ENCODE measurements around the gene SUSD1.

DNA sequence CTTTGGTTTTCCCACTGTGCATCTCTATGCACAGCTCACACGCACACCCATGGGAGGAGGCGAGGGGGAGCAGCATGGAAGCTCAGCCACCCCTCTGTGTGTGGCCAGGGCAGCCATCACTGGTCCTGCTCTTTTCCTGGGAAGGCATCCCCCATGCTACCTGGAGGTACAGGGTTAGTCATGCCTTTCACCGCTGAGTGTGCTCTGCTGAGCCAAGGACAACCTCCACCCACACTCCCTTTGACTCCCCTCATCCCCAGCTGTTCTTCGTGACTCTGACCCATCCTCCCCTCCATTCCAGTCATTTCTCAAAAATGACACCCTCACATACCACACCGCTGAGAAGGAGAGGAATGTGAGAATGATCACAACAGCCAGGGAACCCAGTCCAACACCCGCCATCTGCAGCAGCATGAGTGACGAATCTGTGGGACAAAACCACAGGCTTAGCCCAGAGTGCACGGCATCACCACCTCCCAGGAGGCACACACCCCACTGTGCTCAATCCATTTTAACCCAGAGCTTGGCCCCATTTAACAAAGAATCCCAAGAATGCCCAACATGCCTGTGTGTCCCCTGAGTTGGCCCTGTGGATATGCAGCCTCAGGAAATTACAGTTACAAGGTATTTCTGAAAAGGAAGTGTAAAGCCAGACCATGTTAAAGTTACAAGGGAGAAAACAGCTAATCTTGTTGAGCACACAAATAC, 133.4 kb downstream of the SUSD1 start:
- TF ChIP-seq, protein P1, sequence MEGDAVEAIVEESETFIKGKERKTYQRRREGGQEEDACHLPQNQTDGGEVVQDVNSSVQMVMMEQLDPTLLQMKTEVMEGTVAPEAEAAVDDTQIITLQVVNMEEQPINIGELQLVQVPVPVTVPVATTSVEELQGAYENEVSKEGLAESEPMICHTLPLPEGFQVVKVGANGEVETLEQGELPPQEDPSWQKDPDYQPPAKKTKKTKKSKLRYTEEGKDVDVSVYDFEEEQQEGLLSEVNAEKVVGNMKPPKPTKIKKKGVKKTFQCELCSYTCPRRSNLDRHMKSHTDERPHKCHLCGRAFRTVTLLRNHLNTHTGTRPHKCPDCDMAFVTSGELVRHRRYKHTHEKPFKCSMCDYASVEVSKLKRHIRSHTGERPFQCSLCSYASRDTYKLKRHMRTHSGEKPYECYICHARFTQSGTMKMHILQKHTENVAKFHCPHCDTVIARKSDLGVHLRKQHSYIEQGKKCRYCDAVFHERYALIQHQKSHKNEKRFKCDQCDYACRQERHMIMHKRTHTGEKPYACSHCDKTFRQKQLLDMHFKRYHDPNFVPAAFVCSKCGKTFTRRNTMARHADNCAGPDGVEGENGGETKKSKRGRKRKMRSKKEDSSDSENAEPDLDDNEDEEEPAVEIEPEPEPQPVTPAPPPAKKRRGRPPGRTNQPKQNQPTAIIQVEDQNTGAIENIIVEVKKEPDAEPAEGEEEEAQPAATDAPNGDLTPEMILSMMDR (IDR thresholded peaks at IDR 0.05), result no peak
- TF ChIP-seq POLR2A (IDR thresholded peaks at IDR 0.05), result no peak

Measured in lower leg skin (tissue), 3 donors.